ENCODE data around the gene IL11RA.

The IL11RA gene

DNA sequence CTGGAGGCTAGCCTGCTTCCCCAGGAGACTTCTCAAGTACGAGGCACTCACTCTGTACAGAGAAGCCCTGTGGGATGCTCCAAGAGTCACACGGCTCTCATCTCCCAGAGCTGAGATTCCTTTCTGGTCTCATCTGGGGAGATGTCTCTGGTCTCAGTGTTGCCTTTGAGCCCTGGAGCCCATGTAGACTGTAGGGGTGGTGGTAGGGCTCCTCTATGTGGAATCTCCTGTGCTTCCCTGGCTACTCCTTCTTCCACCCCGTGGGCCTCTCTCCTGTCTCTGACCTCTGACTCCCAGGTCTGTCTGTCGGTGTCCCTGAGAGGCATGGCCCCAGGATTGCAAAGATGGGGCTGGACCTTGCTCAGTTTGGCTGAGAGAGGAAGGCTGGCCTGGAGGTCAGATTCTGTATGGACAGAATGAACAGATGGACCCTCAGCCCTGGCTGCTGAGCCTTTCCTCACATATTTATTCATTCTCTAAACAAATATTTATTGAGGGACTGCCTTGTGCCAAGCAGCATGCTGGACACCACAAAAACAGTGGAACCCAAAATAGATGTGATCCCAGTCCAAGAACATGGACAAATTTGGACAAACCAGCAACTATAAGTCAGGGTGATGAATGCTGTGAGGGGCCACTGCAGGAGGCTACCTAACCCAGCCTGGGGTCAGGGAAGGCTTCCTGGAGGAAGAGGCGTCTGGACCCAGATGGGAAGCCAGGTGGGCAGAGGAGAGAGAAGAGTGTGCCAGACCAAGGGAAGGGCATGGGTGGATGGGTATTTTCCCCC is 36.5 kb downstream of the IL11RA start:
- no peak for DNase-seq

DNA sequence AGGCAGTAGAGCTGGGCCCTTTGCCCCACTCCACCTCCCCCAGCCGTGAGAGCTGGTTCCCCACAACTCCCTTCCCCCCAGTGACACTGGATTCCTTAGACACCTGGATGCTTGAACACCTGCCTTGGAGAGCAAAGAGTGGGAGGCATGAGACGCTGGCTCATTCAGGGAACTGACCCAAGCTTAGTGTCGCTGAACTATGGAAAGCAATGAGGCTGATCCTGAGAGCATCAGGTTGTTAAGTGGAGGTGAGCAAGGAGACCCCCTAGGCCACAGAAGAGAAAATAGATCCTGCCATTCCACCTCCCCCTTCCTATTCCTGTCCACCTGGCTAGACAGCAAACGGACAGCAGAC is 37.1 kb downstream of the IL11RA start:
- no peak for DNase-seq

DNA sequence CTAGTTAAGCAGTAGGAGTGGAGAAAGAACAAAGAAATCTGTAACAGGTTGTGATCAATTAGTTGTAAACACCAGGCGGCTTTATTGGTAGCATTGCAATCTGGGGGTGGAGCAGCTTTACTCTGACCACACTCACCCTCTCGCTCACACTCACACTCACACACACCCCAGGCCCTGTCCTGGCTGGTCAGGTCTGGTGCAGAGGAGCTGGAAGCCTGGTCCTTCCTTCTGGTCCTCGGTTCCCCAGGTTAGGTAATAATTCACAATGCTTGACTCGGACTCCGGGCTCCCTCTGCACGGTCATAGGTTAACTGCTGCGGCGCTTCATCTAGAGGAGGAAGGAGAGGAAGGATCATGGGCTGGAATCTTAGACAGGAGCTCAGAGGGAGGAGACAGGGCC is 37.5 kb downstream of the IL11RA start:
- no peak for DNase-seq

DNA sequence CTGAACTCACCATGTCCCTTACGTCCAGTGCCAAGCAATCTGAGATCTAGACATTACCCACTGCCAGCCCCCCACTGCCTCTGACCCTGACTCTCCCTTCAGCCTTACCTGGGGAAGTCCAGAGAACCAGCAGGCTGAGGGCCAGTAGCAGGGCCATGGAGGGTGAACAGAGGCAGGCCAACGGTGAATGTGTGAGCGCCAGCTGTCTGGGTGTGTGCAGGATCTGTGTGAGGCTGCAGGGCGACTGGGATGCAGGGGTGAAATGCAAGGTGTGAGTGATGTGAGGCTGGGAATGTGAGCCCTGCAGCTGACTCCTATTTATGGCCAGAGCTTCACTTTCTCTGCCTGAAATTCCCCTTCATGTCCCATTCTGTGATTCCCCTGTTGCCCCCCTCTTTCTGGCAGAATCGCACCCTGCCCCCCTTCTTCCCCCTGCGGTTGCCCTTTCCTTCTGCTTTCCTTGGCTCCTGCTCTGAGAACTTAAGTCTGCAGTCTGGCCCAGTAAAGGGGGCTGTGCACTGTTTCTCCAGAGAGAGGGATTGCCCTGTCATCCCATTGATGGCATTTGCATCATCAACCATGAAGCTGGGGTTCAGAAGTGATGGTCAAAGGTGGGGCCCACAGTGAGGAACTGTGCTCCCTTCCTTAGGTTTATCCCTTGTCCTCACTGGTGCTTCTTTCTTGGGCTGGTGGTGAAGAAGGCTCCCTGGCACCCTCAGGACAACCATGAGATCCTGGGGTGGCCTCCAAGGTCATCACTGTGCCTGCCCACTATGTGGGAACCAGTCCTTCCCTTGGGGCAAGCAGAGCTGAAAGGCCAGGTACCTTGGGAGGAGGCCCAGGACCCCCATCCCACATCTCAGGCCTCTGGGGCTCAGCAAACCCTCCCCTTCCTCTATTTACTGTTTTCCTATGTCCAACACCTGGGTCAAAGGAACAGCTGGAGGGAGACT is 39.3 kb downstream of the IL11RA start, which contains the start of gene CCL19:
TSS of gene CCL19 (minus strand) at position 294 of the 953 bp plus-strand sequence. CDS start at position 157, 137 bp downstream.
- DNase-seq = no peak

DNA sequence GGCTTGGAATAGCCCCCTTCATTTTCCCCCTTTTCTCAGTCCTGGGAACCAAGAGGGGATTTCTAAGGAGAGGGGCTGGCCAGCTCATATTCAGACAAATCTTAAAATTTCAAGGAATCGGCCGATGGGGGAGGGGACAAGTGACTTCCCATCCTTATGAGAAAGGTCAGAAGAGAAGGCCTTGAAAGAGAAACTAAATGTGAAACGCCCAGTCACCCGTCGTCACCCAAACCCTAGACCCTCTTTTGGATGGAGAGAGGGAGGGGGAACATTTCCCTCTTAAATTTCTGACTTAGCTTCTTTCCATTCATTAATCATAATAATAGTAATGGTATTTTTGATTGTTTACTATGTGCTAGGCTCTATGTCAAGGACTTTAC is 39.9 kb downstream of the IL11RA start:
- DNase-seq = no peak

DNA sequence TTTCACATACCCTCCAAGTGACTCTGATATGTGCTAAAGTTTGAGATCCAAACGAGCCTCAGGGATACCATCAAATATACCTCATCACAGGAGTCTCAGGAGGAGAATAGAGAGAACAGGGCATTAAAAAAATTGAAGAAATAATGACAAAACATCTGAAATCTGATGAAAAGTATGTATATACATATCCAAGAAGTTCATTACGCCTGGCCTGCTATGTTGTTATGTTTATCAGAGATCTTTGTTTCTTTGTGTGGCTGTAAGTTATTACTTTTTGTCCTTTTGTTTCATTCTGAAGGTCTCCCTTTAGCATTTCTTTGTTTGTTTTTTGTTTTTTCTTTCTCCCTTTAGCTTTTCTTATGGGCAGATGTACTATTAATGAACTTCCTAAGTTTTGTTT is 41.6 kb downstream of the IL11RA start:
- no peak for DNase-seq

DNA sequence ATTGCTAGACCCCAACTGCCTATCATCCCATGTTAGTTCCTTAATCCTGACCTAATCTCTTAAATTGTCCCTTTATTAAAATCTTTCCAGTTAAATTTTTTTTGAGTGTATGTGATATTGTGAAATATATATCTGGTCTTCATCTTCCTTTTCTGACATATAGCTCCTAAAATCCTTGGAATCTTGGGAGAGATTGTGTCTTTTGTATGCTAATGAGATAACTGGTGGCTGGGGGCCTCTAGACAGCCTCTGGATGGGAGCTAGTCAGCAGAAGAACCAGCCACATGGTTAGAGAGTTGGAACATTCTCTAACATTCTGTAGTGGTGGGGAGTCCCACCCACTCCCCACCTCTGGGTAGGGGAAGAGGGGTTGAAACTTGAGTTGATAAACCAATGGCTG is 42.8 kb downstream of the IL11RA start:
- DNase-seq = no peak

DNA sequence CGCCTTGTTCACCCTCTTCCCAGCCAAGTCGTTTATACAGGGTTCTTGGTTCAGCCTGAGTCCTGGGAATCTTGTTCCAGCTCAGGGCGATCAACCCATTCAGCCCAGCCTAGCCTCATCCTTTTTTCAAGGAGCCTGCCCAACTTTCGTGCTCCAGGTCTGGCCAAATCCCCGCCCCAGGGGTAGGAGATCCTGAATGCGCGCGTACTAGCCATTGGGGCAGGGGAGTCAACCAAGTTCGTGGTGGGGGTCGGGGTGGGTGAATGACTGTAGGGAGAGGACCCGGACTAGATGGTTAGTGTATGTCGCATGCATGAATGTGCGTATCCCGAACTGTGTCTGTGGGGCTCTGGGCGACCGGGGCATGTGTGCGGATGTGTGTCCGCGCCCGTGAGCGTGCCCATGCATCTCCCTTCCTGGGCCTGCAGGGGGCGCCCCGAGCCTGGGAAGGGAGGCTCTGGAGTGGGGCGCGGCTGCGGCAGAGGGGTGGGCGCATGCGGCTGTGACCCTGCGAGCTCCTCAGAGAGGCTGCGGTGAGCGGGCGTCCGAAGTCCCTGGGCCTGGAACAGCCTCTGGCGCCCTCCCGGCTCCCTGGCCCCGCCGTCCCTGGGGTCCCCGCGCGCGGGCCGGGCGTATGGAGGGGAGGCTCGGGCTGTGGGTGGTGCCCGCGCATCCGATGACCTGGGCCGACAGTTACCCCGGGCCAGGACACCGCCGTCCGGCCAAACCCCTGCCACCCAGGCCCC is 49.2 kb downstream of the IL11RA start:
- peak; percentile 74 for DNase-seq

DNA sequence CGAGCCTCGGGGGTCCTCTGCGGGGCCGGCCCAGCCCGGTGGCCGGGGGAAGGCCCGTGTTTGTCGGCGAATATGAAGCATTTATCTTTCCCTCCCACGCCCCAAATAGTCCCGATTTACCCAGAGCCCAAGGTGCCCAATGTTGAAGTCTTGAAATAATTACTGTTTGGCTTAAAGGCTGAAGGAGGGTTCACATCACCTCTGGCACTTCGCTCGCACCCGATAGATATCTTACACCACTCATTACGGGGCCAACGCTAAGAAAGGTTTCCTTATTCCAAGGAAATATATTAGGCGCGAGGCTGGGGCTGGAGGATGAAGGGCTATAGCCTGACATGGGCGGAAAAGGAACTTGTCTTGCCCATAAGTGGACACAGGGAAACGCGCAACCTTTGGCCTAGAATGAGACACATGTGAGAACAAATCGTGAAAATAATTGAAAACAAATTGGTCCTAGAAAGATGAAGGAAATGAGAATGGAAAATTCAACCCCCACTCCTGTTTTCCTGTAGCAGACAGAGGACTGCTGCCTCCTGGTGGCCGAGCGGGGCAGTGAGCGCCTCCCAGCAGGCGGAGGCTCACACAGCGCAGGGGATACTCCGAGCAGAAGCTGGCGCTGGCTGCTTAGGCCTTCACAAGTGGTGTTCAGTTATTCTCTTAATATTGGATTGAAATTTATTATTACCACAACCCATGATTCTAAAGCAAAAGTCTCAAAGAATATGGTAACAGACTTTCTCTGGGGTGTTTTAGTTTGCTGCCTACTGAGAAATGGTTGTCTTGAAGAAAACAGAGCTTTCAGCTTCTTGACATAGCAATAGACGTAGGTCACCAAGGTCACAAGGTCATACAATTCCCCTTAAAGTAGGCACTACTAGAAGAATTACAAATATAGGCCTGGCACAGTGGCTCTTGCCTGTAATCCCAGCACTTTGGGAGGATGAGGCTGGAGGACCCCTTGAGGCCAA is 50.1 kb downstream of the IL11RA start:
- DNase-seq = peak; percentile 83

DNA sequence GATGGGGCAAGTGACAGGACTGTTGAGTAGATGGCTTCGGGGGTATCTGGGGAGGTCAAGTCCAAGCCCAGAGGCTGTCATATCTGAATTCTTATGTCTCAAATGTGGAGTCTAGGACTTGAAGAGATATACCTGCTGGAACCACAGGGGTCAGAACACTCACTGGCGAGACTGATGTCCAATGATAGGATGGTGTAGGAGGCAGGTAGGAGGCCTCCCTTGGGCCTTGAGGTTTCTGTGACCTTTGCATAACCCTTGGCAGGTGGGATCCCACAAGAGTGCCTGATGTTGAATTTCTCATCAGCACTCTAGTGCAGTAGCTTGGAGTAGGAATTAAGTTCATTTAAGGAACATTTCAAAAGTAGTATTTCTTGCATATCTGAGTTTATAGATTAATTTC is 55.1 kb downstream of the IL11RA start:
- DNase-seq = no peak

DNA sequence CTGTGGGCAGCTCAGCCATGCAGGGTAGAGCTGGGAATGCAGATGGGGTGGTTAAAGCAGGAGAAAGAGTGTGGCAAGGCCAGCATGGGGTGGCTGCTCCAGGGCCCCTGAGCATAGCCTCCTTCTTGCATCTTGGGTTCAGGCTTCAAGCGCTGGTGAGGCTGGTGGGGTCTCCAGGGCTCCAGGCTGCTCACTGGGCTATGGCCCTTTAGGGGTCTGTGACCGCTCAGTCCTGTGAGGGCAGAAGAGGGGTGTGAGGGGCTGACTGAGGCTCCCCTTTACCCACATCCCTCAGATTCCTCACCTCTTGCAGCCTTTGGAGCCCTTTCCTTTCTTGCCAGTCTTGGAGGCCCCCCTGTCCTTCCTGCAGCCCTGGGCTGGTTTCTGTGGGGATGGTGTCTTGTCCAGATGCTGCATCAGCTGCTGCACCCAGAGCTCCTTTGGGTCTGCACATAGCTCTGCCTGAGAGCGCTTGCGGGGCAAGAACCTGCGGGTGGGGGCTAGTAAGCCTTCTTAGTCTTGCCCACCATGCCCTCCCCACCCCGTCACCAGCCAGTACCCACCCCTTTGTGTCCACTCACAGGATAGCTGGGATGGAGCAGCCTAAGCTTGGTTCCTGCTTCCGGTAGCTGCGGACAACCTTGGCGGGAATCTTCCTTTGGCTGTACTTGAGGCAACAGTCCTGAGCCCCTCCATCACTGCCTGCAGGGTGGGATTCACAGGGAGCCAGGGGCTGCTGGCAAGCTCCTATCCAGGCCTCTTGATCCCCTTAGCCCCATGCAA is 57.4 kb downstream of the IL11RA start:
- no peak for DNase-seq

DNA sequence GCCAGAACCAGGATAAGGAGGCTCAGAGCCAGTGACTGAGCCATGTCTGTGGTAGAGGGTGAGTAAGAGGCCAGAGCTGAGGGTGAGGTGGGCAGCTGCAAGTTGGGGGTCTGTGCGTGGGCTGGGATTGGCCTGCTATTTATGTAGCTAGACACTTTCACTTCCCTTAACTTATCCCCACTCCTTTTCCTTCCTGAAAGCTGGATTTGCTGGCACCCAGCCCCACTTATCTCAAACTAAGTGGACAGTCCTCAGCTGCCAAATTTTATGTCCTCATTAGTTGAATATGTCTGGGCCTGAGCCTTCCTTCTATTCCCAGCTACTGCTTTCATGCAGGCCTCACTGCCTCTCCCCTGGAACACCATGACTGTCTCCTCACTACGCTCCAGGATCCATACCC is 58.0 kb downstream of the IL11RA start, which contains the start of gene CCL21:
TSS of gene CCL21 (minus strand) at position 114 of the 400 bp plus-strand sequence. CDS start at position 44, 70 bp downstream.
- DNase-seq = no peak
